Stimulated activated CD8-positive, alpha-beta memory T cell treated with anti-CD3 and anti-CD28 coated beads, Interleukin-4, amount 100 ng/mL, for 1 hour (primary cell): Measurements from ENCODE around the gene GMEB2.
A peak's percentile ranks its signal among the peaks of the same experiment; 100 is the strongest.
"Not testable (repeated sequence)": the region's sequence is repeated elsewhere in the genome, so short reads cannot be mapped to it uniquely, and the experiment has no call there.

Experiments
- DNase-seq, 2 donors: peaks; one replicate each; pipeline ENCODE4 v3.0.0-alpha.2; 2020; ENCODE audit warnings: low read depth in 2 of 2, low spot score in 1 of 2

Gene GMEB2

DNA sequence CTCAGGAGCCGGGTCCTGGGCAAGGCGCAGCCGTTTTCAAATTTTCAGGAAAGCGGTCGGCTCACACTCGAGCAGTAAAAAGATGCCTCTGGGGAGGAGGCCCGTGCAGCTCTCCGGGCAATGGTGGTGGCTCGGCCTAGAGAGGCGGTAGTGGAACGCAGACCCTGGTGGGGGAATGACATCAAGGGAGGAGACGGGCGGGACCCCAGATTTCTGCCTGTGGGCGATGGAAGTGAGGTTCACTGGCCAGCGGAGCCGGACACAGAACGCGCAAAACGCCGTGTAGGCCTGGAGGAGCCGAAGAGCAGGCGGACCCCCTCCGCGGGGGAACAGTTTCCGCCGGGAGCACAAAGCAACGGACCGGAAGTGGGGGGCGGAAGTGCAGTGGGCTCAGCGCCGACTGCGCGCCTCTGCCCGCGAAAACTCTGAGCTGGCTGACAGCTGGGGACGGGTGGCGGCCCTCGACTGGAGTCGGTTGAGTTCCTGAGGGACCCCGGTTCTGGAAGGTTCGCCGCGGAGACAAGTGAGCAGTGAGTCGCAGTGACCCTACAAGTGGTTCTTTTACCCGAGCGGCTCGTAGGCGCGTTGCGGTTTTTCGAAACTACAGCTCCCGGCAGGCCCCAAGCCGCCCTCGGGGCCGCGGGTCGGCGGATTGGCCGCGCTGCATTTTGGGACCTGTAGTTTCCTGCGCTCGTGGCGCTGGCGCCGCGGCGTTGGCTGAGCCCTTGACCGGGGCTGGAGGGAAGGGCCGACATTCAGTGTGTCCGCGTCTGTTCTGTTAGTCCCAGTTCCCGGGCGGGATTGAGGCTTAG lies 31.2 kb upstream of the GMEB2 start, which contains the start of gene RTEL1:
Gene RTEL1, plus strand, starts transcription at position 376 of the 812 bp plus-strand sequence. CDS start 1,091 bp downstream, outside the sequence.
- peak; percentile 77 to 80 for DNase-seq

DNA sequence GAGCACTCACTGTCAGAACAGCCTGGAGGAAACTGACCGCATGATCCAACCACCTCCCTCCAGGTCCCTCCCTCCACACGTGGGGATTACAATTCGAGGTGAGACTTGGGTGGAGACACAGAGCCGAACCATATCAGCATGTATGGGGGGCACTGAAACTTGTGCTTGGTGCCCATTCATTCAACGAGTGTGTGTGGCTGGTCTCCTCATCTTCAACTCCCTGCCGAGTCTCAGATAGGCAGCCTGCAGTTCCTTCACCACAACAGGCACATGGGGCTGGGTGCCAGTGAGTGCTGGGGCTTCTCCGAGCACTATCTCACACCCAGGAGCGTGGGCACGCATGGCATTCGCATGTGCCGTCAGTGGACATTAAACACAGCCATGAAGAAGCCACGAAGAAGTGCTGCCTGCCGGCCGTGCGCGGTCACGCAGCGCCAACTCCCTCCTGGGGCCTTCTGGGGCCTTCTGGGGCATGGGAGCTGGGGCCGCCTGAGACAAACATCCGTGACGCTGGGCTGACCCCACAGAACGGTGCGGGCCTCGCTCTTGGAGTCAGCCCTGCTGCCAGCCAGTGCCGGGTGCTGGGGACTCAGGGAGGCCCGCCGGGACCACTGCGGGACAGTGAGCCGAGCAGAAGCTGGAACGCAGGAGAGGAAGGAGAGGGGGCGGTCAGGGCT lies 30.5 kb upstream of the GMEB2 start:
- DNase-seq = no peak

DNA sequence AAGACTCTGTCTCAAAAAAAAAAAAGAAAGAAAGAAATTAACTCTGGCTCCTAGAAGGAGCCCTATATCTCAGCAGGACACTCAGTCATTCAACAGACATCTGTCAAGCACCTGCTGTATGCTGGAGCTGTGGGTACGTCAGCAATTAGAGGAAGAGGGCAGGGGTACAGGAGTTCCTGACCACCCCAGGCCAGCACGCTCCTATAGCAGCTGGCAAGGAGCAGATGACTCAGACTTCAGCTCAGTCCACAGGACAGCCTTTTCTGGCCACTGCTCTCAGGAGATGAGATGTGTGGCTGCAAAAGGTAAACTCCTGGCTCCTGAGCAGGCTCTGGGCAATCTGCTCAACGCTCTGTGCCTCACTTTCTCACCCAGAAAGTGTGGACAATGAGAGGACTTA lies 29.6 kb upstream of the GMEB2 start:
- DNase-seq = no peak

DNA sequence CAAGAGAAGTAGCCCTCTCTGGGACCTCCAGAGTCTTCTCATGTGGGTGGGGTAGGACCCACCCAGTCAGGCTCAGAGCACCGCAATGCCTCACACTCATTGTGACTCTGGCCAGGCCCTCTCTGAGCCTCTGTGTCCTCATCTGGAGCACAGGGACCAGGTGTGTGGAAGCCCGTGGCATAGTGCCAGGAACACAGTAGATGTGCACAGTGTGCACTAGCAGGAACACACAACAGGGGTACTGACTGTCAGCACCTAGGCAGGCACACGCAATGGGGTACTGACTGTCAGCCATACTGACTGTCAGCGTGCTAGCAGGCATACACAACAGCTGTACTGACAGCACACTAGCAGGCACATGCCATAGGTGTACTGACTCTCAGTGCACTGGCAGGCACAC lies 28.3 kb upstream of the GMEB2 start:
- no peak for DNase-seq

DNA sequence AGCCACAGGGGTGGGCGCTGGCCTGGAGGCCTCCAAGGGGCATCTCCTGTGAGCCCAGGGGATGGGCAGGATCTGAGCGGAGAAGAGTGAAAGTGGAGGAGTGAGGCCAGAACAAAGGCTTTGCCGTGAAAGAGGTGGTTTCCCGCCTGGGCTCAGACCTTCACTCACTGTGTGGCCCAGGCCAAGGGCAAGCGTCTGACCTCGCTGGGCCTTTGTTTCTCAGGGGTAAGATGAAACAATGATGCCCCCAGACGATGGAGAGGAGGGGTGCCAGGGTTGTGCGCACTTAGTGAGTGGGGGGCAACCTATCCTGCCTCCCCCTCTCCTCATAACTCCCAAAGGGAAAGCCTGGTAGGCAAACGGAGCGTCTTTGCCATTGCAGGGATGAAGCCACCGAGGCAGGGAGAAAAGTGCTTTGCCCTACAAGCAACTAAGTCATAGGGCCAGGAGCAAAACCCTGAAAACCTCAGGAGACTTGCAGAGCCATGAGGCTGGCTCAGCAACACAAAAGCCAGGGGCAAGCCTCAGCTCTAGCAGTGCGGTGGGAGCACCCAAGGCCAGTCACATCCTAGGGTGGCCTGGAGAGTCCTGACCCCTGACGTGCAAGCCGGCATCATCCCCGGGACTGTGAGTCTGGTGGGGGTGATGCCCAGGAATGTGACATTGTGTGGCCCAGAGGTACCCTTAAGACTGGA lies 27.2 kb upstream of the GMEB2 start:
- no peak for DNase-seq

DNA sequence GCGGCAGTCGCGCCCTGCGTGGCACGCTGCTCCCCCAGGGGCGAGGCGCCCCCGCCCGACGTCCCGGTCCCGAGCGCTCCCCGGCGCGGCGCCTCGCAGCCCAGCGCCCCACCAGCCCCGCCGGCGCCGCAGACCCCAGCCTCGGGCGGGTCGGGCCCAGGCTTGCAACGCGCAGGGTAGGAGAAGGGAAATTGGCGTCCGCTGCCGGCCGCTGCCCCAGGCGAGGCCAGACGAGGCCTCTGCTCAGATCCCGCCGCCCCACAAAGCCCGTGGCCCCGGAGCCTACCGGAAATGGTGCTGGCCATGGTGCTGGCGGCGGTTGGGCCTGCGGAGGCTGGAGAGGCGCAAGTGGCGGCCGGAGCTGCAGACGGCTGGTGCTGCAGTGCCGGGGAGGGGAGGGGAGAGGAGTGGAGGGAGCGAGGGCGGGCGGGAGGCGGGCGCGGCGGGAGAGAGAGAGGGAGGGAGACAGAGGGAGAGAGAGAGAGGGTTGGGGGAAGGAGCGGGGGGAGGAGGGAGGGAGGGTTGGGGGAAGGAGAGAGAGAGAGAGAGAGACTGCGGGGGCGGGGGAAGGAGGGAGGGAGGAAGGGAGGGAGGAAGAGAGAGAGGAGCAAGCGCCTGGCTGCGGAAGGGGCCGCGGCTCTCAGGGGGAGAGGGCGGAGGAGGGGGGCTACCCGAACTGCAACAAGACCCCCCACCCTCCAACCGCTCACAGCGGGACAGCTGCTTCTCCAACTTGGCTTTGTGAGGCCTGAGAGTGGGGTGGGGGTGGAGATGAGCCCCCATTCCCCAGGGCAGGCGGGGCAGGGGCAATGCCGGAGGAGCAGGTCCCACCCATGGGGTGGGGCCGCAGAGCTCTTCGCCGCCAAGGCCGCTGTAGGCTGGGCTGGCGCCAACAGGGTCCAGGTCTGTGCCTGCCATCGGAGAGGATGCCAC lies 26.4 kb upstream of the GMEB2 start, which contains the start of gene STMN3:
Gene STMN3, minus strand, starts transcription at position 384 of the 933 bp plus-strand sequence. Its CDS starts 79 bp downstream, at position 305.
- DNase-seq = no peak

DNA sequence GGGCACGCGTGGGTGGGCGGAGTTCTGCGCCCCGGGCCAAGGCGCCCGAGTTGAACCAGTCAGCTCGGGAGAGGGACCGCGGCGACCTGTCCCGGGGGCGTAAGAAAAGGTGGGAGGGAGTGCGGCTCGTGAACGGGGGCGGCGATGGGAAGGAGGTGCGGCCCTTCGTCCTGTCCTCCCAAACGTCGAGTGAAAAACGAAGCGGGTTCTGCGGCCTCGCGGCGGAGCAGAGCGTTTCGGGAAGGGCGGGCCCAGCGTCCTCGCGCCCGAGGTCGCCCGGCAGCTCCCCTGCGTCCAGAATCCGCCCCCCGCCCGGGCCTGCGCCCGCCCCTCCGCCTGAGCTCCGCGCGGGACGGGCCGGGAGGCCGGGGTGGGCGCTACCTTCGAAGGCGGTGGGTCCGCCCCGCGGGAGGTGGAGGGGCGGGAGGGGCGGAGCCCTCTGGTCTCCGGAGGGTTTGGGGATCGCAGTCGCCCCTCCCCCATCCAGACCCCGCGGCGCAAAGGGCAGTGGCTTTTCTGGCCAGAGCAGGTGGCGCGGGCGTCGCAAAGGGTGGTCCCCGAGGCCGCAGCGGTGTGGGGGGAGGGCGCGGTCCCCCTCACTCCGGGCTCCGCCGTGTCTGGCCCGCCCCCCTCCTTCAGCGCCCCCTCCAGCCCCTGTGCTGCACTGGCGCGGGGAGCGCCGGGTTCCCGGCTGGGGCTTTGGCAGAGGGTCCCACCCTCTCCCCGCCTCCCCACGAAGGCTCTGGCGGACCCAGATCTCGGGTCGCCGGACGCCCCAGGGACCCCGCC lies 25.5 kb upstream of the GMEB2 start:
- no peak for DNase-seq

DNA sequence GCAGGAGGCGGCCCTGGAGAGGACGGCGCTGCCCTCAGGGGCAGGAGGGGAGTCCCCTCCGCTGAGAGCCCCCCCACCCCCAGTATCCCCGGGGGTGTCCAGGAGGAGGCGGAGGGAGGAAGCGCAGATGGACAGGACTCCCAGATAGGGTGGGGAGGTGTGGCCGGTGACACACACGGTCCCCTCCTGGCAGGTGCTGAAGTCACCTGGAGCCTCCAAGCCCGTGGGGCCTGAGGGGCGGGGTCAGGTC lies 25.0 kb upstream of the GMEB2 start:
- DNase-seq = no peak

DNA sequence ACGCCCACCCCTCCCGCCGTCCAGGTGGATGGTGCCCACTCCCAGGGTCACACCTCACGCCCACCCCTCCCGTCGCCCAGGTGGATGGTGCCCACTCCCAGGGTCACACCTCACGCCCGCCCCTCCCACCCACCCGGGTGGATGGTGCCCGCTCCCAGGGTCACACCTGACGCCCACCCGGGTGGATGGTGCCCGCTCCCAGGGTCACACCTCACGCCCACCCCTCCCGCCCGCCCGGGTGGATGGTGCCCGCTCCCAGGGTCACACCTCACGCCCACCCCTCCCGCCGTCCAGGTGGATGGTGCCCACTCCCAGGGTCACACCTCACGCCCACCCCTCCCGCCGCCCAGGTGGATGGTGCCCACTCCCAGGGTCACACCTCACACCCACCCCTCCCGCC lies 23.6 kb upstream of the GMEB2 start:
- not testable (repeated sequence) for DNase-seq

DNA sequence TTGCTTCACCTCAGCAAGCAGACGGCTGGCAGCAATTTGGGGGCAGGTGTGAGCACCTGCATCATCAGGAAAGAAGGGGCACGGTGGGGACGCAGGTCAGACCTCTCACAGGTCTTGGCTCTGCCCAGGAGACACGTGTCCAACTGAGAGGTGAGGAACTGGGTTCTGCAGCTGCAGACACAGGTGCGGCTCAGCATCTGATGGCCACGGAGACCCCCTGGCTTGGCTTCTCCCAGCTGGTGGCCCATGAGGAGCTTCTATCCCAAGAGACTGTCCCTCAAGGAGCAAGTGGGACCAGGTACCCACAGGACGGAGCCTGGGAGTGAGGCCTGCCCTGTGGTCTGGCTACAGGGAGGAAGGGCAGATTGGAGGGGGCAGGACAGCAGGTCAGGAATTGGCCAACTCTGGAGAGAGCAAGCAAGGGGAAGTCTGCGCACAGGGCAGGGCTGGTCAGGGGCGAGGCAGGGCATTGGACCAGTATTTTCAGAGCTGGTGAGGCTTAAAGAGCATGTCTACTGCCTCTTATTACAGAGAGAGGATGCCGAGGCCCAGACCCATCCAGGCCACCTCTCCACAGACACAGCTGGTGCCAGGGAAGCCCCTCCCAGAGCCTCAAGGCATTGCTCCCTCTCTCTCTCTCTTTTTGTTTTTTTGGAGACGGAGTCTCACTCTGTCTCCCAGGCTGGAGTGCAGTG lies 22.1 kb upstream of the GMEB2 start:
- DNase-seq = no peak

DNA sequence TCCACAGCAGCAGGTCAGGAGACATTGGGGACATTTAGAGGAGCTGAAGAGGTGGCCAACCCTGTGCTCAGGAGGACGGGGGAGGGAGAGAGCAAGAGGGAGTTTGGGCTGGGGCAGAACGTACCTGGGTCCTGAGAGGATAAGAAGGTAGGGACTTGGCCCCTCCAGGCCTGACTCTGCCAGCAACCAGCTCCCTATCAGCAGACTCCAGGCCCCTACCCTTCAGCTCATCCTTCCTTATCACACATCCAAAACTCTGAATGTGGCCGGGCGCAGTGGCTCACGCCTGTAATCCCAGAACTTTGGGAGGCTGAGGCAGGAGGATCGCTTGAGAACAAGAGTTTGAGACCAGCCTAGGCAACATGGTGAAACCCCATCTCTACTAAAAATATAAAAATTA lies 21.3 kb upstream of the GMEB2 start:
- DNase-seq = no peak

DNA sequence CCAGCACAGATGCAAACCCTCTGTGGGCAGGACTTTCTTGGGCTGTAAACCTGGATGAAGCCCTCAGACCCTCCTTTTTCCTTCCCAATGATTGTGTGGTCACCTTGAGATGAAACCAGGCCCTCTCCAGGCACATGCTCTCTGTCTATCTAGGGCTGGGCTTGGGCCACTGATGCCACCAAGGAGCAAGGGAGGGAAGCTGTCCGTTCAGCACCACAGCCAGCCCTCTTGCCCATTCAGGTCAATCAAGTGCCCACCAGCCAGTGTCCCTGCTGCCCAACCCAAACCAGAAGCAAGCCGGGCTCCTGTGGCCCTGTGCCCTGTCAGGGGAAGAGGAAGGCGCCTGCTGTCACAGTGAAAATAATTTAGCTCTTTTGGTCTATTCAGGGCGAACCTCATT lies 18.3 kb upstream of the GMEB2 start:
- DNase-seq = no peak

DNA sequence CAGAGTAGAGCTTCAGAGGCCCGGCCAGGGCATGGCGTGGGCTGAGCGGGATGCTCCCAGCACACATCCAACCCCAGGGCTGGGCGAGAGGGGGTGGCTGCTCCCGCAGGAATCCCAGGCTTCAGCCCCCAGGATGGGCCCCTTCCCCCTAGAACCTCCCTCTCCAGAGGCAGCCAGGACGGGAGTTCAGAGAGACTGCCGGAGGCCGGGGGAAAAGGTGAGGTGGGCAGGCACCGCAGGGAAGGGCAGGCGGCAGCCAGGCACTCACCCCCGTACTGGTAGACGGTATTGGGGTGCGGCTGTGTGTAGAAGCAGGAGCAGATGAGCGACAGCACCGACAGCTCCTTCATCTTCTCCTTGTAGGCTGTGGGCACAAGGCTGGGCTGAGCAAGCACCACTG lies 17.0 kb upstream of the GMEB2 start:
- DNase-seq = no peak

DNA sequence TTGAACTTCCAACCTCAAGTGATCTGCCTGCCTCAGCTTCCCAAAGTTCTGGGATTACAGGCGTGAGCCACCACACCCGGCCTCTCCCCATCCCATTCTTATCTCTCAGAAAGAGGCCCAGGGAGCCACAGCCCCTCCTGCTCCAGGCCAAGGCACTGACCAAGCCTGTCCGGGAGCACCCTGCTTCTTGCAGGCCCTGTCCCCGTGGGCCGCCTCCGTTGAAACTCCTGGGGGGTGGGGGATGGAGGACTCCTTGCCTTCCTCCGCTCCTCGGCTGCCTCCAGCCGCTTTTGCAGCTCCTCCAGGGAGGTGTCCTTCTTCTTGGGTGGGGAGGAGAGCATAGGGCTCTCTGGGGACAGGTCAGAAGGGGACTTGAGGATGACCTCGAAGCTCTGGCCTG lies 16.6 kb upstream of the GMEB2 start:
- no peak for DNase-seq

DNA sequence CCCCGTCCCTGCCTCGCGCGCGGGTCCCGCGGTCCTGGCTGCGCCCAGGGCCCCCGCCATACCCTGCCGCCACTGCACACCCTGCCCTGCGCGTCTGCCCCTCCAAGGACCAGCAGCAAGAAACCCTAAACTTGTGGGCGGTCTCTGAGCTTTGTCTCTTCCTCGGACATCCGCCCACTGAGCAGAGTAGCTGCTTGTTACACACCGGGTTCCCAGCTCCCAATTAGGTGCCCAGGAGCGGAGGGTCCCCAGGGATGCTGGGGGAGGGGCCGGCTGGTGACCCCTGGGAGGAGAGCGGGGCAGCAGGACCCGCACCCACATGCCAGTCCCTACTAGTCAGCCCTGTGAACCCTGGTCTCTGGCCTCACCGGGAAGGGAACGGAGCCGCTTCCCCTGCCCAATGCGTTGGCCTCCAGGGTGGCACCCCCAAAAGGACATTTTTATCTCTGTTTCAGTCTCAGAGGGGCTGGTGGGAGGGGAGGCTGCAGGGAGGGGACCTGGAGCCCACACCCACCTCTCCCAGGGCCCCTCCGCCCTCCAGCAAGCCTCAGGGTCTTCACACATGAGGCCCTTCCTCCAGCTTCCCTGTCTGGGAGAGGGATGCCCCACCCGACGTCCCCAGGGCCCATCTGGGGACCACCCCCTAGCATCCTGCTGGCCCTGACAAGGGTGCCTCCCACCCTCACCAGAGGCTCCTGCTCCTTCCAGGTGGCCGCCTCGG lies 15.8 kb upstream of the GMEB2 start:
- DNase-seq = no peak

DNA sequence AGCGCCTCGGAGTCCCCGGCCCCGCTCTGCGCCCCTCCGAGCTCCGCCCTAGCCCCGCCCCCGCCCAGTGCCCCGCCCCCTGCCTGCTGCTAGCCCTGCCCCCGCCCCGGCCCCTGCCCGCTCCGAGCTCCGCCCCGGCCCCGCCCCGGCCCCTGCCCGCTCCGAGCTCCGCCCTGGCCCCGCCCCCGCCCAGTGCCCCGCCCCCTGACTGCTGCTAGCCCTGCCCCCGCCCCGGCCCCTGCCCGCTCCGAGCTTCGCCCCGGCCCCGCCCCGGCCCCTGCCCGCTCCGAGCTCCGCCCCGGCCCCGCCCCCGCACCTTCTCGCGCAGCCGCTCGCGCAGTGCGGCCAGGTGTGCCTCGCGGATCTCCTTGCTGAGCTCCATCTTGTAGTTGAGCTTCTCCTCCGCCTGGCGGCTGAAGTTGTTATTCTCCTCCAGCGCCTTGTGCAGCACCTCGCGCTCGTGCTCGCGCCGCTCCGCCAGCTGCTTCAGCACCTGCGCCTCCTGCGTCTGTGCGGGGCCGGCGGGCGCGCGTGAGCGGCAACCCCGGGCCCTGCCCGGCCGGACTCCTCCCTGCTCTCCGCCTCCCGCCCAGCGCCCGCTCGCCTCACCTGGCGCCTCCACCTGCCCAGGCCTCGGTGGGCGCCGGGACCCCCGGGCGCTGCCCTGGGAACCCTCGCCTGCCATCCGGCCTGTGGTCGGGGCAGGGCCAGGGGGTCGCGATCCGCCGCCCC lies 15.1 kb upstream of the GMEB2 start:
- DNase-seq = peak; percentile 95 to 97

DNA sequence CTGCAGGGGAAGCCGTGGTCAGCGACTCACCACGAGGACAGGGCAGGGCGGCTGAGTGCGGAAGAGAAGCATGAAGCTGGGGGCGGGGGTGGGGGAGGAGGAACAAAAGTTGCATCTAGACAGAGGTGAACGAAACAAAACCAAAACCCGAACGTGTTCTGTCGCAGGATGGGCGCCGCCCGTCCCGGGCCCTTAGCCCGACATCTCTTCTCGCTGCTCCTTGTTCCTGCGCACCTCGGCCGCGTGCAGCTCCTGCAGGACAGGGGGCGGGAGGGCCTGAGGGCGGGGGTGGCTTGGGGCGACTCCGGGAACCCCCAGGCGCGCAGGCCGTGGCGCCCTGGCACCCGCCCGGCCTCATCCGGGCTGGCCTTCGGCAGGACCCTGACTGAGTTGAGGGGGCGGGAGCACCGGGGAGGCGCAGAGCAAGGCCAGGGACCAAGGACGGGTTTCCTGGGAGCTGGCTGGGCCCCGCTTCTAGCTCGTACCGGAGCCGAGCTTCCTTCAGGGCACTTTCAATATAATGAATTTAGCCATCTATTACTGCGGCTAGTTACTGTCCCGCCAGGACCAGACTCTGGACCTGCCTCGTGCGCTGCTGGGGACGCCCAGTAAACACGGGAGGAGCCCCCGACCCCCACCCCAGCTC lies 14.4 kb upstream of the GMEB2 start:
- no peak for DNase-seq

DNA sequence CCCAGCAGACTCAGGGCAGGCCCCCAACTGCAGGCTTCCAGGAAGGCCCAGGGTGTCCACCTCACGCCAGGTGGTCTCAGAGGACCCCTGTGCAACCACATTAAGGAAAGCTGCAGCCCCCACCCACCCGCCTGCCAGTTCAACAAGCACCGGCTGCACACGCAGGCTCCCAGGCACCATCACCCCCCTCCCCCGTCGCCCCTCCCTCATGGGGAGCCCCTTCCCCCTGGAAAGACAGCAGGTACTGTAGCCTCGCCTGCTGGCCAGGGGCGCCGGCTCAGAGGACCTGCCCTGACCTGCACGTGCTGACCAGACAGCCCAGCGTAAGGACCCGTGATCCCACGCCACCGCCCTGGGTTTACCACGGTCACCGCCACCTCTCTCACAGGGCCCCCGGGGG lies 13.8 kb upstream of the GMEB2 start:
- not testable (repeated sequence) for DNase-seq
